GM19467 (cell line): ENCODE measurements around the gene PCSK1N.
"Not testable (repeated sequence)": the region's sequence is repeated elsewhere in the genome, so short reads cannot be mapped to it uniquely, and the experiment has no call there.

Experiments
- ATAC-seq: cut with Tn5 transposase; IDR thresholded peaks from one replicate; pipeline ENCODE4 v1.9.1; 2021; ENCODE audit warnings: mild to moderate bottlenecking, moderate library complexity; ENCODE audit not compliant: unreplicated experiment

Gene PCSK1N

GRCh38 chrX:48835524-48836329 lies at the start of gene PCSK1N:
Gene PCSK1N (minus strand): TSS chrX:48835610. CDS start chrX:48835532, 78 bp downstream.
- no peak for ATAC-seq

GRCh38 chrX:48883729-48884128 lies 48.3 kb upstream of the PCSK1N start:
- no peak for ATAC-seq

- not testable (repeated sequence) for ATAC-seq
Measured at GRCh38 chrX:48876944-48877343, 41.5 kb upstream of the PCSK1N start.

- not testable (repeated sequence) for ATAC-seq
Measured at GRCh38 chrX:48872017-48872416, 36.6 kb upstream of the PCSK1N start.

GRCh38 chrX:48864210-48864609 lies 28.8 kb upstream of the PCSK1N start:
- no peak for ATAC-seq

- no peak for ATAC-seq
Measured at GRCh38 chrX:48854898-48855297, 19.5 kb upstream of the PCSK1N start.

GRCh38 chrX:48854121-48854804 lies 18.9 kb upstream of the PCSK1N start:
- ATAC-seq, result not testable (repeated sequence)

- not testable (repeated sequence) for ATAC-seq
Measured at GRCh38 chrX:48853494-48853893, 18.1 kb upstream of the PCSK1N start.

- ATAC-seq, result no peak
Measured at GRCh38 chrX:48852857-48853256, 17.4 kb upstream of the PCSK1N start.

- no peak for ATAC-seq
Measured at GRCh38 chrX:48848847-48849246, 13.4 kb upstream of the PCSK1N start.

- ATAC-seq, result no peak
Measured at GRCh38 chrX:48839686-48840085, 4.3 kb upstream of the PCSK1N start.

- ATAC-seq, result no peak
Measured at GRCh38 chrX:48834383-48834709, 1.1 kb downstream of the PCSK1N start.

GRCh38 chrX:48833542-48834138 lies 1.8 kb downstream of the PCSK1N start:
- ATAC-seq, result no peak

- no peak for ATAC-seq
Measured at GRCh38 chrX:48831909-48832291, 3.5 kb downstream of the PCSK1N start.

- ATAC-seq, result no peak
Measured at GRCh38 chrX:48831136-48831908, 4.1 kb downstream of the PCSK1N start.

GRCh38 chrX:48829016-48829735 lies 6.2 kb downstream of the PCSK1N start:
- ATAC-seq, result no peak

- ATAC-seq, result no peak
Measured at GRCh38 chrX:48827654-48827968, 7.8 kb downstream of the PCSK1N start.

GRCh38 chrX:48826876-48827653 lies 8.3 kb downstream of the PCSK1N start:
- no peak for ATAC-seq

- no peak for ATAC-seq
Measured at GRCh38 chrX:48826135-48826875, 9.1 kb downstream of the PCSK1N start, which contains the start of gene ERAS. Gene ERAS (plus strand): TSS chrX:48826513. CDS start chrX:48829124, 2,611 bp downstream.
